ENCODE results near the gene CCDC12. TPM values are rescaled to one million over a fixed set of nuclear protein-coding genes. Genes with fewer than 3 reads are reported as not detected.

CCDC12 gene
- total RNA-seq, 2 donors from 2014 or later, result 46.7 to 47.8 TPM

DNA sequence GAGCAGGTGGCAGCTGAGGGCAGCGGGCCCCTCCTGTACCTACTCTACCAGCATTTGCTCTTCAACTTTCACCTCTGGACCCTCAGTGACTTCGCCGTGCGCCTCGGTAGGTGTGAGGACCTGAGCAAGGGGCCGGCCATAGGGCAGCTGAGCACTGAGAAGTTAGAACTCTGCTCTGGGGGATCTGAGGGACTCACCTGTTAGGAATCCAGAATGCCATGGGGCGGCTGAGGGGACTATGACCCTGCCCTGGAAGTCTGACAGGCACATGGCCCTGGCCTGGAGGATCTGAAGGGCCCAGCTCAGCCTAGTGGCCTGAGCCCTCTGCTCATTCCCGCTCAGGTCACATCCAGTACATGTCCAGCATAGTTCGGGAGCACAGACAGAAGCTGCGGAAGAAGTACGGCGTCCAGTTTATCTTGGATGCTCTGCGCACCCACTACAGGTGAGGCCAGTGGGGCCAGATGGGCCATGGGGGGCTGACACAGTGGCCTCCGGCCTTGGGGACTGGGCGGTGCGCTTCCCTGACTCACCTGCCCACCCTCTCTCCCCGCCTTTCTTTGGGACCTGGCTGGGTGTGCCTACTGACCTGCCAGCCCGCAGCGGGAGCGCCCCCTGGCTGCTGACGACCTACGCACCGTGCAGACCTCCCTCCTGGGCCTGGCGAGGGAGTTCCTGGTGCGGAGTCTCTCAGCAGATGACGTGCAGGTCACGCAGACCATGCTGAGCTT is 21.7 kb upstream of the CCDC12 start:
- Histone ChIP-seq H3K9me3 (ENCODE audit: control insufficient read depth, low read length) (no peaks in the 10 kb centered on the region), H3K27ac (ENCODE audit: low read depth, low read length) (no peak overlapping the region), H3K27me3 (ENCODE audit: control insufficient read depth, insufficient read depth, low read length, poor library complexity, severe bottlenecking) (no peaks in the 10 kb centered on the region), H3K9ac (ENCODE audit: extremely low read depth, low read length, poor library complexity, severe bottlenecking) (no peak overlapping the region), H3K4me1 (ENCODE audit: control insufficient read depth, insufficient read depth, low read length) (no peaks in the 10 kb centered on the region), H3K4me3 (ENCODE audit: low read length) (no peak overlapping the region), H3K36me3 (ENCODE audit: control insufficient read depth, insufficient read depth, low read length) (peaks cover 30% of the 10 kb centered on the region)
- H3K27ac Mint-ChIP-seq, result peak overlapping the region; percentile 72
- no peaks in the 10 kb centered on the region for H3K9me3 Mint-ChIP-seq
- H3K4me3 Mint-ChIP-seq, result no peak overlapping the region
- H3K4me1 Mint-ChIP-seq, result peaks cover 3% of the 10 kb centered on the region
- DNase-seq, result peak; percentile 97
- peaks cover 19% of the 10 kb centered on the region for H3K36me3 Mint-ChIP-seq (ENCODE audit: low read depth)
- H3K27me3 Mint-ChIP-seq (ENCODE audit: insufficient read depth), result no peaks in the 10 kb centered on the region
- TF ChIP-seq, protein P1, sequence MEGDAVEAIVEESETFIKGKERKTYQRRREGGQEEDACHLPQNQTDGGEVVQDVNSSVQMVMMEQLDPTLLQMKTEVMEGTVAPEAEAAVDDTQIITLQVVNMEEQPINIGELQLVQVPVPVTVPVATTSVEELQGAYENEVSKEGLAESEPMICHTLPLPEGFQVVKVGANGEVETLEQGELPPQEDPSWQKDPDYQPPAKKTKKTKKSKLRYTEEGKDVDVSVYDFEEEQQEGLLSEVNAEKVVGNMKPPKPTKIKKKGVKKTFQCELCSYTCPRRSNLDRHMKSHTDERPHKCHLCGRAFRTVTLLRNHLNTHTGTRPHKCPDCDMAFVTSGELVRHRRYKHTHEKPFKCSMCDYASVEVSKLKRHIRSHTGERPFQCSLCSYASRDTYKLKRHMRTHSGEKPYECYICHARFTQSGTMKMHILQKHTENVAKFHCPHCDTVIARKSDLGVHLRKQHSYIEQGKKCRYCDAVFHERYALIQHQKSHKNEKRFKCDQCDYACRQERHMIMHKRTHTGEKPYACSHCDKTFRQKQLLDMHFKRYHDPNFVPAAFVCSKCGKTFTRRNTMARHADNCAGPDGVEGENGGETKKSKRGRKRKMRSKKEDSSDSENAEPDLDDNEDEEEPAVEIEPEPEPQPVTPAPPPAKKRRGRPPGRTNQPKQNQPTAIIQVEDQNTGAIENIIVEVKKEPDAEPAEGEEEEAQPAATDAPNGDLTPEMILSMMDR (conservative IDR thresholded peaks at IDR 0.05), result peak; percentile 97
- WGBS, 2 experiments (ENCODE audit: insufficient coverage in 1 of 2, insufficient read length in 1 of 2), result 68 to 77% methylated on average over 18 to 27 of the region's 27 CpGs

DNA sequence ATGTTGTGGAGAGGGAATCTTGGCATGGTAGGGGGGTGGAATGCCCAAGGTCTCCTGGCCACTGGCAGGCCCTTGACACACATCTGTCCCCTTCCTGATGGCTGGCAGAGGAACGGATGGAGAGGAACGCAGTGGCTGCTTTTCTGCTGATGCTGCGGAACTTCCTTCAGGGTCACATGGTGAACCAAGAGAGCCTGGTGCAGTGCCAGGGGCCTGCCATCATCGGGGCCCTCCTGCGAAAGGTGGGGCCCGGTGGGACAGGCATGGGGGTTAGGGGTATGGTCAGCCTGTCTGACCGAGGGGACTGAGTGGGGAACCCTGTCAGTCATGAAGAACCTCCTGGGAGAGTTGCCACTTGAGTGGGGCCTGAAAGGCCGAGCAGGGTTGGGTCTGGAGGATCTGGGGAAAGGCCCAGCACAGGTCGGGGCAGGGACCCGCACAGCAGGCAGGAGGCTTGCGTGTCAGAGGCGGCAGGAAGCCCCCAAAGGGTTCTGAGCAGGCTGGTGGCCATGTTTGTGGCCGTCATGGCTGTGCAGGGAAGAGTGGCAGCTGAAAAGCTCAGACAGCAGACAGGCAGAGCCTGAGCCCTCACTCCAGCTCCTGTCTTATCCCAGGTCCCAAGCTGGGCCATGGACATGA is 21.0 kb upstream of the CCDC12 start:
- Mint-ChIP-seq H3K36me3 (ENCODE audit: low read depth) (peaks cover 16% of the 10 kb centered on the region), H3K9me3 (no peaks in the 10 kb centered on the region), H3K27ac (no peak overlapping the region), H3K27me3 (ENCODE audit: insufficient read depth) (no peaks in the 10 kb centered on the region), H3K4me3 (no peak overlapping the region), H3K4me1 (peaks cover 3% of the 10 kb centered on the region)
- Histone ChIP-seq H3K36me3 (ENCODE audit: control insufficient read depth, insufficient read depth, low read length) (peaks cover 26% of the 10 kb centered on the region), H3K4me3 (ENCODE audit: low read length) (no peak overlapping the region), H3K27me3 (ENCODE audit: control insufficient read depth, insufficient read depth, low read length, poor library complexity, severe bottlenecking) (no peaks in the 10 kb centered on the region), H3K27ac (ENCODE audit: low read depth, low read length) (no peak overlapping the region), H3K9ac (ENCODE audit: extremely low read depth, low read length, poor library complexity, severe bottlenecking) (no peak overlapping the region), H3K9me3 (ENCODE audit: control insufficient read depth, low read length) (no peaks in the 10 kb centered on the region), H3K4me1 (ENCODE audit: control insufficient read depth, insufficient read depth, low read length) (no peaks in the 10 kb centered on the region)
- DNase-seq, result no peak
- TF ChIP-seq, protein P1 (conservative IDR thresholded peaks at IDR 0.05), result no peak
- whole genome bisulfite sequencing, 2 experiments (ENCODE audit: insufficient coverage in 1 of 2, insufficient read length in 1 of 2), result 93 to 95% methylated on average over 5 to 13 of the region's 13 CpGs

DNA sequence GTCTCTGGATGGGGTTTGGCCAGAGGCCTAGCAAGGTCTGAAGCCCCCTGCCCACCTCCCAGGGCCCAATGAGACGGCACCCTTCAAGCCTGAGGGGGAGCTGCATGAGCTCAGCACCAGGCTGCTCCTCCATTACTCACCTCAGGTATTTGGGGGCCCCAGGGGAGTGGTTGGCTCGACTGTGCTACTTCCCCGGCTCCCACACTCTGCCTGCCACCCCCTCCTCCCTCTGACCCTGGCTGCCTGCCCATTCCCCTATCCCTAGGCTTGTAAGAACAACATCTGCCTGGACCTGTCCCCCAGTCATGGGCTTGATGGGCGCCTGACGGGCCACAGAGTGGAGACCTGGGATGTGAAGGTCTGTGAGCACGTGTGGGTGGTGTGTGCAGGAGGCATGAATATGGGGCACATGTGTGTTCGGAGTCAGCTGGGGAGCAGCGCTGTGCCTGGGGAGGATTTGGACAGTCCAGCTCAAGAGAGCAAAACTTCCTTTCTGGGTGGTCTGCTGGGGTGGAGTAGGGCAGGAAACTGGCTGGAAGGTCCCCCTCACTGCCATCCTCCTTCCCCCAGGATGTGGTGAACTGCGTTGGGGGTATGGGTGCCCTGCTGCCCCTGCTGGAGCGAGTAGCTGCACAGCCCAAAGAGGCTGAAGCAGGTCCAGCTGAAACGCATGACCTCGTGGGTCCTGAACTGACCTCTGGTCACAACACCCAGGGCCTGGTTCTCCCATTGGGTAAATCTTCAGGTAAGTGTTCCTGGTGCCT is 20.3 kb upstream of the CCDC12 start:
- H3K9me3 Mint-ChIP-seq, result no peaks in the 10 kb centered on the region
- peaks cover 23% of the 10 kb centered on the region for H3K36me3 ChIP-seq (ENCODE audit: control insufficient read depth, insufficient read depth, low read length)
- peaks cover 13% of the 10 kb centered on the region for H3K36me3 Mint-ChIP-seq (ENCODE audit: low read depth)
- peaks cover 3% of the 10 kb centered on the region for H3K4me1 Mint-ChIP-seq
- TF ChIP-seq, protein P1 (conservative IDR thresholded peaks at IDR 0.05), result no peak
- no peak for DNase-seq
- no peak overlapping the region for H3K9ac ChIP-seq (ENCODE audit: extremely low read depth, low read length, poor library complexity, severe bottlenecking)
- no peak overlapping the region for H3K27ac ChIP-seq (ENCODE audit: low read depth, low read length)
- H3K27me3 Mint-ChIP-seq (ENCODE audit: insufficient read depth), result no peaks in the 10 kb centered on the region
- H3K4me3 ChIP-seq (ENCODE audit: low read length), result no peak overlapping the region
- H3K9me3 ChIP-seq (ENCODE audit: control insufficient read depth, low read length), result no peaks in the 10 kb centered on the region
- H3K27ac Mint-ChIP-seq, result peak overlapping the region; percentile 21
- H3K27me3 ChIP-seq (ENCODE audit: control insufficient read depth, insufficient read depth, low read length, poor library complexity, severe bottlenecking), result no peaks in the 10 kb centered on the region
- no peak overlapping the region for H3K4me3 Mint-ChIP-seq
- WGBS, 2 experiments (ENCODE audit: insufficient coverage in 1 of 2, insufficient read length in 1 of 2), result 91 to 98% methylated on average over 5 to 12 of the region's 12 CpGs
- no peaks in the 10 kb centered on the region for H3K4me1 ChIP-seq (ENCODE audit: control insufficient read depth, insufficient read depth, low read length)
